HG02840 (cell line): Measurements from ENCODE around the gene CCDC150.
"Not testable (repeated sequence)": the region's sequence is repeated elsewhere in the genome, so short reads cannot be mapped to it uniquely, and the experiment has no call there.

Source experiments
- ATAC-seq: cut with Tn5 transposase; IDR thresholded peaks from one replicate; pipeline ENCODE4 v1.9.1; 2021; ENCODE audit warnings: mild to moderate bottlenecking, moderate library complexity, moderate number of reproducible peaks; ENCODE audit not compliant: unreplicated experiment, low FRiP score

The CCDC150 gene

DNA sequence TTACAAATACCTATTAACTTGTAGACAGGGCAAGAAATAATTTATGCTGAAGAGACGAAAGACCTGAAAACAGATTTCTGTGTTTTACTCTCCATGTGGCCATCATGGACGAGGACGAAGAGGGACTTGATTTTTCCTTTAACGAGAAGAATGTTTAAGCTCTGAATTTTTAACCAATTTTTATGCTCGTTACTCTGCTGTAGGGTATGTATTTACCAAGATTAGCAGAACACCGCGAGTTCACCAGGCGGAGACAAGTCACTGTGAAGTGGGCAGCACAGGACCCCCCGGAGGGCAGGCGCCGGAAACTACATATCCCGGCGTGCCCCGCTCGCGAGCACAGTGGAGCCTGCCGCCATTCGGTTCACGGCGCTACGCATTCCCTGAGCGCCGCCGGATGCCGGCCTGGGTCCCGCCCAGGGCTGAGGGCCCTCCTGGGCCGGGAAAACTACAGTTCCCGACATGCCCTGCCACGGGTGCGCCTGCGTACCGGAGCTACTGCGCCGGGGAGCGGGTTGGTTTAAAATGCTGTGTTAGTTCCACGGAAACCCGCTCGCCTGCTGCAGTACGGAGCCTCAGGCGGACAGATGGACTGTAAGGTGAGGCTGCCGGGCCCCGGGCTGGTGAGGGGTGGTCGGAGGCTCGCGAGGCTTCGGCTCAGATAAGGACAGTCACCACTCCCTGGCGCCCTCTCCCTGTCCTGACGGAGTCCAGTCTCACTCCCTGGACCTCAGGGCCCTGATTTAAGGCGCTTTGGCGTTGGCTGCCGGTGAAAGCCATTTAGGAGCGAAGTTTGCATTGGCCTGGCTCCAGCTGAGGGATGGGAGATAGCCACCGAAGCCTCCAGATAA, at the start of gene CCDC150:
CCDC150 (plus strand) TSS at position 536 of the 851 bp plus-strand sequence; CDS start at position 588, 52 bp downstream.
- peak; percentile 100 for ATAC-seq

DNA sequence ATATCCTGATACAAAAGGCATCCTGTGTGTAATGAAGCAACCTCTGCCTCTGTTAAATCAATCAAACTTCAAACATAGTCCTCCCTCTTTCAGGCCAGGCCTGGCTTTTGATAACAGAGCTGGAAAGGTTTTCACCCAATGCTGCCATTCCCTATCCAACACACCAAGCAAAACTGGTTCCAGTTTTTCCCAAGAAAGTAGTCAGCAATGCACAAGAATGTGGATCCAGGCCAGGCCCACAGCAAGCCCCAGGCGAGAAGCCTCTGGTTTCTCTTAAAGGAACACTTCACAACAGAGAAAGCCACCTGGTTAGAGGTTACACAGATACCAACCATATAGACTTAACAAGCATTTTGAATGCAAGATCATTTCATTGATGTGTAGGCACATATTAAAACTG, 49.2 kb upstream of the CCDC150 start:
- ATAC-seq = no peak

DNA sequence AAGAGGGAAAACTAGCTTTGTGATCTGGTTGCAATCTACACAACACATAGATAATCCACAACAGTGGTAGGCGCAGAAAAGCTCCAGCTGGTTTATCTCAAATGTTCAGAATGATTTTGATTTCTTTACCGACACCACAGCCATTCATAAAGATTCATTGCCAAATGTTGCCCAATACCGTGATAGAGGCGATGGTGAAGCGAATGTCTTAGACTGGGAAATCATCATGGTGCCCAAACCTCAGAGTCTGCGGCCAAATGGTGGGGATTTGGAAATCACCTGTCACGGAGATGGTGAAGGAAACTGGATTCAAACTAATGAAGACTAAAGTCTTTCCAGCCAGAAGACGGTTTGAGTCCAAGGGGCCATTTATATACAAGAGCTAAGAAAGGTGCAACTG, 48.5 kb upstream of the CCDC150 start:
- ATAC-seq = no peak

DNA sequence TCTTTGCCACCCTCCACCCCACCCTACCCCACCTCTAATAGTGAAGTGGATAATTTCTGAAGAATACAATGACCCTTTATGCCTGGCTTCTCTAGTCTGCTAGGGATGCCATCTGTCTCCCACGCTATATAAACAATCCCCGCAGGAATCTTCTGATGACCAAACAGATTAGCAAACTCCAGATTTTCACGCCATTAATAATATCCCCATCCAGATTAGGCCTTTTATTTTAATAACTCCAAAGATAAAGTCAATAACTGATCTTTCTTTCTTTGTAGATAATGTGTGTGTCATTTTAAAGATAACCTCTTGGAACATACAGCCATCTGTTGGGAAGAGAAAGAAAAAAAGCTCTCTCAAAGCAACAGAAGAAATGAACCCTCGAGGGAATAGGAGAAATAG, 47.9 kb upstream of the CCDC150 start:
- no peak for ATAC-seq

DNA sequence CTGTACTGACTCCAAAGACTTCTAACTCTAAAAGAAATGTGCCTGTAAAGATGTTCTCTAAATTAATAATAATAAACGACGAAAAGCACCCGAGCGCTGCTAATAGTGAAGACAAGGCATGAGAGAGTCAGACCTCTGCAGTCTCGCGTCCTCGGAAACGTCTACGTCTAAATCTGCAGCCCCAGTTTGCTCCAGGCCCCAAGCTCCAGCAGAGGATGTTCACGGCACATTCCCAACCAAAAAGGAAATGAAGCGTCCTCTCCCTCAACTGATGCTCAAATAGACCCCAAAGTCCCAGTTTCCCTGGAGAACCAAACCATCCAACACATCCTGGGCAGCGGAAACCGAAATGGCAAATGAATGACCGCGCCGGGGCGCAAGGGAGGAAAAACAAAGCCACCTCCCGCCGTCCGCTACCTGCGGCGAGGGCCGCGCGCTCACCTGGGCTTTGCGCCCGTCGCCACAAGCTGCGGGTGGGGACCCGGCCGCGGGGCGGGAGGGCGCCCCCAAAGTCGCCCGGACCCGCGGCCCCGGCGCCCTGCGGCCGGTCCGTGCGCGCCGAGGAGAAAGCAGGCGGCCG, 47.1 kb upstream of the CCDC150 start:
- ATAC-seq = no peak

DNA sequence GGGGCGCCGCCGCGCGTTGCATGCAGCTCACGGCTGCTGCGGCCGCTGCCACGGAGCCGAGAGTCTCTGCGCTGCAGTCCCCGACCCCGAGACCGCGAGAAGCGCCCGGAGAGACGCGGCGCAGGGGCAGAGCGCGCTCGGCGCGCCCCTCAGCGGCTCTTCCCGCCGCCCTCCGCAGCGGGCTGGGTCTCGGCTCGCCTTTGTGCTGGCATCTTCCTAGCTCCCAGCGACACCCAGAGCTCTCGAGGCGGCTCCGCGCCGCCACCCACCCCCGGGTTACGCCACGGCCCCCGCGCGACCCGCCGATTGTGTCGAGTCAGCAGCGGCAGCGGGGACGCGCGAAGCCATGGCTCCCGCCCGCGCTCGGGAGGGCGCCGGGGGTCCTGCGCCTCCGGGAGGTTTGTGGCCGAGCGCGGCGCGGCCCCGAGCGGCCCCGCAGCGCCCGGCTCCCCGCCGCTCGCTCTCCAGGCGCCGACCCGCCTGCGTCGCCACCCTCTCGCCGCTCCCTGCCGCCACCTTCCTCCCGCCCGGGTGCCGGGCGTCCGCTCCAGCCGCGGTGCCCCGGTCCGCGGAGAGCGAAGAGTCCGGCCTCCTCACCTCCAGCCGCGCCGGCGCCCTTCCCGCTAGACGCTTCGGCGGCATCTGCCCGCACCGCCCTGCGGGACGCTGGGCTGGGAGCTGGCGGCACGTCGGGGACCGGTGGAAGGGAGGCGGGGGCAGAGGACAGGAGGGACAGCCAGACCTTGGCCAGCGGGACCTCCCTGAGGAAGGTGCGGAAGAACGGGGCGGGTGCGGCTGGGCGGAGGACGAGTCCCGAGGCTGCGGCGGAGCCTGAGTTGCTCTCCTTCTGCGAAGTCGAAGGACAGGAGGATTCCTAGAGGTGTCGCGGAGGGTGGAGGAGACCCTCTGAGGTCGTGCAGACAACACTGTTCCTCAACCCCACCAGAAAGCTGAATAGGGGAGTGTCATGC, 46.3 kb upstream of the CCDC150 start, which contains the start of gene HECW2:
HECW2 (minus strand) TSS at position 644 of the 971 bp plus-strand sequence.
- no peak for ATAC-seq

DNA sequence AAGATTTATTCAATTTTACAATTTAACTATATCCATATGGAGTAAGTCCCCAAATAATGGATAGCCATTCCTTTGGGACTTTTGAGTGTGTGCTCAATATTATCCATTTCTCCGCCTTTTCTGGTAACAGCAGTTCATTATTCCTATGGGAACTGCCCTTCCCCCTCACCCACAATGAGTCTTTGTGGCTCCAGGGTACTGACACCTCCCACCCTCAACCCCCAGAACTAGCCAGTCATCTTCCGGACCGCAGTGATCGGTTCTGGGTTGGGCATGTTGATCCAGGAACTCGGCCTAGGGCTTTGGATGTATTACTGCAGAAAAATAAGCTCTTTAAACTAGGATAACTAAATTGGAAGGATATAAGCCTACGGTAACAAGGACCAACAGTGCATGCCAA, 45.4 kb upstream of the CCDC150 start:
- ATAC-seq = no peak

DNA sequence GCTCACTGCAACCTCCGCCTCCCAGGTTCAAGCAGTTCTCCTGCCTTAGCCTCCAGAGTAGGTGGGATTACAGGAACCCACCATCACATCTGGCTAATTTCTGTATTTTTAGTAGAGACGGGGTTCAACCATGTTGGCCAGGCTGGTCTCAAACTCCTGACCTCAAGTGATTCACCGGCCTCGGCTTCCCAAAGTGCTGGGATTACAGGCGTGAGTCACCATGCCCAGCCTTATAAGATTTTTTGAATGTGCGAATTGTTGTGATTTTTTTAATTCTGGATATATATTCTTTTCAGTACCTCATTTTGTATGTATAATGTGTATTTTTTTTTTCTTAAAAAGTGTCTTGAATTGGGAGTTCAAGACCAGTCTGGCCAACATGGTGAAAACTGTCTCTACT, 42.0 kb upstream of the CCDC150 start:
- no peak for ATAC-seq

DNA sequence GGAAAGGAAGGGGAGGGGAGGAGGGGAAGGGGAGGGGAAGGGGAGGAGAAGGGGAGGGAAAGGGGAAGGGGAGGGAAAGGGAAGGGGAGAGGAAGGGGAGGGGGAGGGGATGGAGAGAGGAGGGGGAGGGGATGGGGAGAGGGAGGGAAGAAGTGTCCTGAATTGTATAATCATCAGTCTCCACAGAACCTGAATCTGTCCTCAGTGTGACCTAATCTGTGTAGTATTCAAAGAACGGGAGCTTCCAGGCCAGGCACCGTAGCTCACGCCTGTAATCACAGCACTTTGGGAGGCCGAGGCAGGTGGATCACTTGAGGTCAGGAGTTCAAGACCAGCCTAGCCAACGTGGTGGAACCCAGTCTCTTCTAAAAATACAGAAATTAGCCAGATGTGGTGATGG, 41.1 kb upstream of the CCDC150 start:
- no peak for ATAC-seq

DNA sequence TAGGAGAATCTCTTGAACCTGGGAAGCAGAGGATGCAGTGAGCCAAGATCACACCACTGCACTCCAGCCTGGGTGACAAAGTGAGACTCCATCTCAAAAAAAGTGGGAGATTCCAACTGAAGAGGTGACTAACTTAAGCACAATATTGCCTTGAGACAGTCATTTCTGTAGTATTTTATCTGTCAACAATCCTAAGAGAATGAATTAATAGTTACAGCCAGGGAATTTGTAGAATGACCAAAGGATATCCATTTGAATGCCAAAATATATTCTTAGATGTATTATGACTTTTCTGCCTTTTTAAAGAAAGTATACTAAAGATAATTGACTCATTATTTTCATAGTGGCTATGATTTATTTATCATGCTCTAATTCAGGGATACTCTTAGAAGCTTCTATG, 40.7 kb upstream of the CCDC150 start:
- ATAC-seq = no peak

DNA sequence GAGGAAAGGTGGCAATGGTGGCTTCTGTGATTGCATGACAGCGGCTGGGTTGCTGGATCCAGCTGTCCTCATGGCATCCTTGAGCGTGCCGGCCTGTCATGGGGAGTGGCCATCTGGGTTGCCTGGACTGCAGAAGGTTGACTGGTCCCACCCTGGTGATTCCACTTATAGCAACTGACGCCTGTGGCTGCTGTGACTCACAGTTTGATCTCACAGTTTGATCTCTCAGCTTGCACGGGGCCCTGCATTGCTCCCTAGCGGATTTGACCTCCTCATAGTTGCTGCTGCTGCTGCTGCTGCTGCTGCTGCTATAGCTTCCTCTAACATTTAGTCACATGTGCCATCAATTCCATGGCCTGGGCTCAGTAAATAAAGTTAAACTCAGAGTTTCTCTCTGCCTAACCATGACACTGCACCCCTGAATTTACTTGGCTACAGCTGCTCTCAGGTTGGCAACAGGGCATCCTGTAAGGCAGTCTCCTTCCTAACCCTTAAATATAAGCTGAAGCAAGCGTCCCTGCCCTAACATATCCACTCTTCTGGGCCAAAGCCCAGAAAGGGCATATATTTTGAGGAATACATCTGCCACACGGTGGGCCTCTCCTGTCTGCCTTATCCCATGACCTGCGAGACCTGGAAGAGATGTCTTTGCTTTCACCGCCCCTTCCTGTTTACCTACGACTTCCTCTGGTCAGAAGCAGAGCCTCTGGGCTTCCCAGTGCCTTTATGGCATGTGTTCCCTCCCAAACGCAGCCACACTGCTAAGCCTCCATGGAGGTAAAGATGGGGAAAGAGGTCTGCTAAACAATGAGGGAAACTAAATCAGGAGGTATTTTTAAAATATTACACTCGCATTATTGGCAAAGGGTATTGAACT, 37.8 kb upstream of the CCDC150 start:
- no peak for ATAC-seq

DNA sequence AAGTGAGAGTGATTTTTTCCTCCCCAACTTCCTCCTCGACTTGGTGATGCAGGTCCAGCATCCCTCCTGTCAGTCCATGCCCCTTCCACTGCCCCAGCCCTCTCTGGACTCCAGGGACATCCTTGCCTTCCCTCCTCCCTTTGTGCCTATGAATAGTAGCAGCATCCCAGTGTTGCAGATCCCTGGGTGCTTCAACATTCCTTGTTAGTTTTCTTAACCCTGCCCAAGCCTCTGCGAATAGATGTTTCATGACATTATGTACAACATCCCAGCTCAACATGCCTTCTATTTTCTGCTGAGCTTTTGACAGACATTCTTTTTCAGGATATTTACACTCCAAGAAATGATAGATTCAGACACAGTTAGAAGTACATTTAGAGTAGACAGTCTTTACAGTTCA, 35.3 kb upstream of the CCDC150 start:
- no peak for ATAC-seq

DNA sequence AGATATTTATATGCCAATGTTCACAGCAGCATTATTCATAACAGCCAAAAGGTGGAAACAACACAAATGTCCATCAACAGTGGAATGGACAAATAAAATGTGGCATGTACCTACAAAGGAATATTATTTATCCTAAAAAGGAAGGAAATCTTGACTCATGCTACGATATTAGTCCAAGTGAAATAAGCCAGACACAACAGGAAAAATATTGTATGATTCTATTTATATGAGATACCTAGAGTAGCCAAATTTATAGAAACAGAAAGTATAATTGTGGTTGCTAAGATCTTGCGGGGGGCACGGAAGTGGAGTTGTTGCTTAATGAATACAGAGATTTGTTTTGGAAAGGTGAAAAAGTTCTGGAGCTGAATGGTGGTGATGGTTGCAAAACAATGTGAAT, 33.0 kb upstream of the CCDC150 start:
- no peak for ATAC-seq

DNA sequence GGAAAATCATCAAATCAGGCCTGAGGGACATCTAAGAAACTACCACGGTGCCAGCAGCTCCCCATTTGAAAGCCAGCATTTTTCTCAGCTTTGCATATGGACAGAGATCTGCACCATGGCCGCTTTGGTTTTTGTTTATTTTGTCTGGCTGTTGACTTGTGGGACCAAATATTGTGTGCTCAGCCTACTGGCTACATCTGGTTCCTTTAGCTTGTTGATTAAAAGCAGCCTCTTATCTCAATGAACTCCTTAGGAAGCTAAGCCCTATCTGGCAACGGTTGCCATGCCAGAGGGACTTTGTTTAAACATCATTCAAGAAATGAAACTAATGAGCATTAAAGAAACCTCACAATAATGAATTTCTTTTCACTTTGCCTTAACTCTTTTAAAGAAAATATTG, 32.4 kb upstream of the CCDC150 start:
- ATAC-seq = no peak

DNA sequence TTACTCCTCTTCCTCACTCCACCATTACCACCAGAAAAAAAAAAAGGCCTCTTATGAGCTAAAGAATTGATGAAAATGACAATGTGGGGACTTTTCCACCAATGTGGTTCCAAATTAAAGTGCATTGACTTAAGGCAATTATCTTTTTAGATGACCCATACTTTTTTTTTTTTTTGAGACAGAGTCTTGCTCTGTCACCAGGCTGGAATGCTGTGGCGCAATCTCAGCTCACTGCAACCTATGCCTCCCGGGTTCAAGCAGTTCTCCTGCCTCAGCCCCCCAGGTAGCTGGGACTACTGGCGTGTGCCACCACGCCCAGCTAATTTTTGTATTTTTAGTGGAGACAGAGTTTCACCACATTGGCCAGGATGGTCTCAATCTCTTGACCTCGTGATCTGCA, 31.6 kb upstream of the CCDC150 start:
- ATAC-seq = not testable (repeated sequence)

DNA sequence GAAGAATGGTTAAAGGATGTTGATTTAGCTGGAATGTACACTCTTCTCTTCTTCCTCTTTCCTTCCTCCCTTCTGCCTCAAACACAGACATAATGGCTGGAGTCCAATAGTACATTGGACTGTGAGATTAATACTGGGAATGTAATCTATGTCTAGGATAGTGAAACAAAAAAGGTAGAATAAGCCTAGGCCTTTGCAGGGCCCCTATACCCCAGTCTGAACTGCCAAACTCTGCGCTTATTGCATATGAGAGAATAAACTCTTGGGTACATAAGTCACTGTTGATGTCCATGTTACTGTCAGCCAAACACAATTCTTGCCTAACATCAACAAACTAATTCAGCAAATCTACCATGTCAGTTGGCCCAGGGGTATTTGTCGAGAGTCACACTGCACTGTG, 29.7 kb upstream of the CCDC150 start:
- no peak for ATAC-seq

DNA sequence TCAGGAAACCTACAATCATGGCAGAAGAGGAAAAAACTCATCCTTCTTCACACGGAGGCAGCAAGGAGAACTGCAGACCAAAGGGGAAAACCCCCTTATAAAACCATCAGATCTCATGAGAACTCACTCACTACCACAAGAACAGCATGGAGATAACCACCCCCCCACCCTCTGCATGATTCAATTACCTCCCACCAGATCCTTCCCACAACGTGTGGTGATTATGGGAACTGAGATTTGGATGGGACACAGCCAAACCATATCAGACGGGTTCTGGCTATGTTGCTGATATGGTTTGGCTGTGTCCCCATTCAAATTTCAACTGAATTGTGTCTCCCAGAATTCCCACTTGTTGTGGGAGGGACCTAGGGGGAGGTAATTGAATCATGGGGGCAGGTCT, 28.7 kb upstream of the CCDC150 start:
- ATAC-seq = no peak

DNA sequence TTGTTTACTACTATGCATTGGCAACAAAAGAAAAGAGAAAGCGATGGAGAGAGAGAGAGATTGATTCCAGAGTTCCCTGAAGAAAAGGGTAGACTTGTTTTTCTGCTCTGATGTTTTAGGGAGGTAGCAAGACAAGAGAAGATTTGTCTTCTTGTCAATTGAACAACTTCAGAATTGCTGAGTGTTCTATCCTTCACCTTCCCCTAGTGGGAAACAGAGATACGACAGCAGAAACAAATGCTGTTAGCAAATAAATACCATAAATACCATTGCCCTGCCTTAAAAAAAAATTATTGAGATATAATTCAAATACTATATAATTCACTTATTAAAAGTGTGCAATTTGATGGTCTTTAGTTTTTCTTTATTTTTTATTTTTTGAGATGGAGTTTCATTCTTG, 26.2 kb upstream of the CCDC150 start:
- no peak for ATAC-seq

DNA sequence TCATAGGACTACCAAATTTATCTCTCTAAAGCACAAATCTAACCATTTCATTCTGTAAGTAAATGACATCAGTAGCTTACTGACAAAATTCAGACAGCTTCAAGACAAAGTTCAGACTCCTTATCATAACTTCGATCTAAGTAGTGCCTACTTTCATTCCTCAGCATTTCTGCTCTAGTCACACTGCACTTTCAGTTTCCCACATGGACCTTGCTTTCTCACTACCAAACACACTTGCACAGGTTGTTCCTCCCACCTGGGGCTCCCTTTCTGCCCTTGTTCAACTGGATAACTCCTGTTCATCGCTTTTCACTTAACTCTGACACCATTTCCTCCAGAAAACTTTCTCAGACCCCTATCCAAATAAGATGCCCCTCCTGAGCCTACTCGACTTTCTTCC, 22.1 kb upstream of the CCDC150 start:
- ATAC-seq = no peak

DNA sequence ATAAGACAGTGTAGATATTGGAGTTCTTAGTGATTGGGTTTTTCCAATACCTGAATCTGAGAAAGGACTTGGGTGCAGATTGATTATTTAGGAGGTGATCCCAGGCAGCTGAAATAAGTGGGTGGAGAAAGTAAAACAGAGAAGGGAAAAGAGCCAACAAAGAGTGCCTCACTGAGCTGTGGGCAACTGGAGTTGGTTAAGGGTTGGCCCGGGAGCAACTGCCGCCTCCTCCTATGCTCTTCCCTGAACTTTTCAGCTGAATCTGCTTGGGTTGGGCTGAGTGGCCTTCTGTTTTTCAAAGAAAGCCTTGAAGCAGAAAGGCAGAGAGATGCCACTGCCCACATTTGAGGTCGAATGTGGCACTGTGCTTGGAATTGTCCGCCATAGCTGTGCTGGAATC, 20.9 kb upstream of the CCDC150 start:
- ATAC-seq = no peak
